GM12875 (cell line): Measurements from ENCODE around the gene NOS3.

Experiments
- H3K4me3 ChIP-seq: one replicate; pipeline ENCODE4 v1.5.1; 2011; ENCODE audit warnings: low read depth, low read length, control low read depth
- CTCF ChIP-seq: IDR thresholded peaks from 2 replicates; pipeline ENCODE4 v1.5.1; 2011; ENCODE audit warnings: low read depth, mild to moderate bottlenecking, control low read depth, inconsistent platforms, low read length, moderate library complexity, borderline replicate concordance; ENCODE audit not compliant: insufficient read depth

Gene NOS3

GRCh38 chr7:151047976-151048815 is 57.4 kb downstream of the NOS3 start, which contains the start of gene ASIC3:
ASIC3 (plus strand) TSS chr7:151048531; CDS start chr7:151048886, 355 bp downstream.
- no peak within 1 kb of the TSS for H3K4me3 ChIP-seq
- no peak for TF ChIP-seq CTCF

- no peak overlapping the region for H3K4me3 ChIP-seq
- no peak for TF ChIP-seq CTCF
Measured at GRCh38 chr7:151048911-151049463, 58.2 kb downstream of the NOS3 start.

DNA sequence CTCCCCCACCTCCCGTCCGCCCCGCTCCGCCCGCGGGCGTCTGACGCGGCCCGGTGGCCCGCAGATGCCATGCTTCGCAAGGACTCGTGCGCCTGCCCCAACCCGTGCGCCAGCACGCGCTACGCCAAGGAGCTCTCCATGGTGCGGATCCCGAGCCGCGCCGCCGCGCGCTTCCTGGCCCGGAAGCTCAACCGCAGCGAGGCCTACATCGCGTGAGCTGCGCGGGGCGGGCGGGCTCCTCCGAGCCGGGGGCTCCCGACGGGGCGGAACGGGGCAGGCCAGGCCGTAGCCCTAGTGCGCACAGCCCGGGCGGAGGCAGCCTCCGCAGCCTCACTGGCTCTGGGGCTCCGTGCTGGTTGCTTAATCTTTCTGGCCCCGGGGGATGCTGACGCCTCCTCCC is 60.3 kb downstream of the NOS3 start:
- no peak overlapping the region for H3K4me3 ChIP-seq
- no peak for TF ChIP-seq CTCF

DNA sequence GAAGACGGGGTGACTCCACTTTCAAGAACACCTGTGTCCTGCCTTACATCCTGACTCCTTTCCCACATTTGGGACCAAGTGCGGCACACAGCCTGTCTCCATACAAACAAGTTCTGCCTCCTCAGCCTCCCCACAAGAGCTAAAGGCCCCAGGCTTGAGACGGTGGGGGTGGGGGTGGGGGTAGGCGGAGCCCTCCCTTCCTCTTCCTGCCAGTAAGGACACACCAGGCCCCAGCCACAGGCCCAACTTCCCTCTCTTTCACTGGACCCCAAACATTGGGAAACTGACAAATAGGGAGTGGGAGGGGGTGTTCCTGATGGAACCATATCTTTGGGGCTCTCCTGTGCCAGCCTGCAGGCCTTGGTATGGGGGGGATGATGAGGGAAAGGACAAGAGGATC is 62.3 kb downstream of the NOS3 start:
- no peak for TF ChIP-seq CTCF
- no peak overlapping the region for H3K4me3 ChIP-seq

GRCh38 chr7:151053751-151054150 is 62.9 kb downstream of the NOS3 start:
- H3K4me3 ChIP-seq: no peak overlapping the region
- no peak for TF ChIP-seq CTCF

- no peak overlapping the region for H3K4me3 ChIP-seq
- no peak for TF ChIP-seq CTCF
Measured at GRCh38 chr7:151056283-151056665, 65.5 kb downstream of the NOS3 start.

- peak overlapping the region; percentile 88 for H3K4me3 ChIP-seq
- no peak for TF ChIP-seq CTCF
Measured at GRCh38 chr7:151056666-151057505, 66.1 kb downstream of the NOS3 start.
